HG03558 (cell line): ENCODE results near the gene NBL1.

ENCODE experiments used
- ATAC-seq: cut with Tn5 transposase; IDR thresholded peaks from one replicate; pipeline ENCODE4 v1.9.1; 2021; ENCODE audit warnings: moderate number of reproducible peaks; ENCODE audit not compliant: unreplicated experiment; ENCODE audit errors: extremely low read depth

NBL1 gene

GRCh38 chr1:19644681-19645410 lies 735 bp downstream of the NBL1 start:
- no peak for ATAC-seq

- no peak for ATAC-seq
Observed at GRCh38 chr1:19645411-19646251, 1.5 kb downstream of the NBL1 start.

- no peak for ATAC-seq
Observed at GRCh38 chr1:19646377-19647319, 2.5 kb downstream of the NBL1 start.

- no peak for ATAC-seq
Observed at GRCh38 chr1:19647643-19648042, 3.5 kb downstream of the NBL1 start.

DNA sequence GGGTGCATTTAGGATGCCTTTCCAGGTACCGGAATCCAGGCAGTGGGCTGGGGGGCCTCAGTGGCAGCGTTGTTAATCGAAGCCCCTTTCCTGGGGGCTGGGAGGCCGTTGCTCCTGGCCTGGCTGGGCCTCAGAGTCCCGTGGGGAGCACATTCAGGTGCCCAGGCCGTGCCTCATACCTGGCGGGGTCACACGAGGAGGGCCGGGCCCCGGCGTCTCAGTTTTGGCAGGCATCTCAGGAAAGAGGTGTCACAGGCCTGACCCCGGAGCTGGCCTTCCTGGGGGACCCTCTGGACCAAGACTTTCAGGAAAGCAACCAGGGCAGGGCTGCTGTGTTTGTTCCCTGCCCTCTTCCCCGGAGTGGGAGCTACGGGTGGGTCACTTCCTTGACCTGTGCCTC lies 4.1 kb downstream of the NBL1 start:
- ATAC-seq: no peak

DNA sequence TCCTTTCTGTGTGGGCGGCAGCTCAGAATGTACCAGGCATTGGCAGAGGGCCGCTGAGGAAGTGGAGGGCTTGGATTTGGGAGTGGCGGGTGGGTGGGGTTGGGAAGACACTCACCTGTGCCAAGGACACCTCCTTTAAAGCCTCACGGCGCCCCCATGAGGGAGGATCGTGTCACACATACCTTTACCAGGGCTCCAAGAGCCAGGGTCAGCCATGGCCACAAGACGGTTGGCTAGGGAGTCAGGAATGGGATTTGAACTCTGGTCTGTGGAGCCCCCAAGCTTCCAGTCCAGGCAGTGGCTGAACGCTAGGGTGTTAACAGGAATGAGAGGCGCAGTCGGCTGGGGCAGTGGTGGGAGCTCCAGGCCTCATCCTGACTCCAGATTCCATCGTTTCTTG lies 4.6 kb downstream of the NBL1 start:
- no peak for ATAC-seq

GRCh38 chr1:19650416-19651140 lies 6.5 kb downstream of the NBL1 start:
- no peak for ATAC-seq

- no peak for ATAC-seq
Observed at GRCh38 chr1:19651141-19651737, 7.1 kb downstream of the NBL1 start.

DNA sequence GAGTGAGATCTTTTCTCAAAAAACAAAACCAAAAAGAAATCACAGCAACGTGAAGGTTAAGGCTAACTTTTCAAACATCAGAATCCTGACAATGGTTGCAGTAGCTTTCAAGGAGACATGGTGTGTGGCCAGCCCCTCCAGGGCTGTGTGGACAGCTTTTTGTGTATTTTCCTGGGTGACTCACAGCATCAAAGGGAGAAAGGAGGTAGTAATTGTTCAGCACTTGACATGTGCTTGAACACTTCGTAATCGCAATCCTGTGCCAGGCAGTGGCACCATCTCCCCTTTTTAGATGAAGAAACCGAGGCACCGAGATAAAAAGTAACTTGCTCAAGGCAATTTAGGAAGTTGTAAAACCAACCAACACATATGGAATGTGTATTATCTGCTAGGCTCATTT lies 10.3 kb downstream of the NBL1 start:
- ATAC-seq: no peak

GRCh38 chr1:19654886-19655717 lies 11.0 kb downstream of the NBL1 start:
- ATAC-seq: no peak

DNA sequence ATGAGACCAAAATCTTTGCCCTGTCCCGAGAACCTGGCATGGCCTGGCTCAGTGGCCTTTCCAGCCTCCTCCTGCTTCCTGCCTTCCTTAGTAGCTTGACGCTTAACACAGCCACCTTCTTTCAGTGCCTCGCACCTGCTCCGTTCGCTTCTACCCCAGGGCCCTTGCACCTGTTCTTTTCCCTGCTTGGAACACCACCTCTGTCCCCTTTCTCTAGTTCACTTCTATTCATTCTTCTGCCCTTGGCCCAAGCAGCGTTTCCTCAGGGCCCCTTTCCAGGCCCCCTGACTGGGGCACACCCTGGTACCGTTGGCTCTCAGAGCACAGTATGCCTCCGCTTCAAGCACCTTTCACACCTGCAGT lies 11.6 kb downstream of the NBL1 start:
- no peak for ATAC-seq

GRCh38 chr1:19656134-19656779 lies 12.1 kb downstream of the NBL1 start:
- ATAC-seq: no peak

DNA sequence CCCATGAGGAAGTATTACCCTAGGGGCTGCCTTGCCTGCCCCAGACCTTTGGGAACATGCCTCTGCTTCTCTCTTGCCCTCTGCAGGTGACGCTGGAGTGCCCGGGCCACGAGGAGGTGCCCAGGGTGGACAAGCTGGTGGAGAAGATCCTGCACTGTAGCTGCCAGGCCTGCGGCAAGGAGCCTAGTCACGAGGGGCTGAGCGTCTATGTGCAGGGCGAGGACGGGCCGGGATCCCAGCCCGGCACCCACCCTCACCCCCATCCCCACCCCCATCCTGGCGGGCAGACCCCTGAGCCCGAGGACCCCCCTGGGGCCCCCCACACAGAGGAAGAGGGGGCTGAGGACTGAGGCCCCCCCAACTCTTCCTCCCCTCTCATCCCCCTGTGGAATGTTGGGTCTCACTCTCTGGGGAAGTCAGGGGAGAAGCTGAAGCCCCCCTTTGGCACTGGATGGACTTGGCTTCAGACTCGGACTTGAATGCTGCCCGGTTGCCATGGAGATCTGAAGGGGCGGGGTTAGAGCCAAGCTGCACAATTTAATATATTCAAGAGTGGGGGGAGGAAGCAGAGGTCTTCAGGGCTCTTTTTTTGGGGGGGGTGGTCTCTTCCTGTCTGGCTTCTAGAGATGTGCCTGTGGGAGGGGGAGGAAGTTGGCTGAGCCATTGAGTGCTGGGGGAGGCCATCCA lies 12.8 kb downstream of the NBL1 start:
- ATAC-seq: no peak

- ATAC-seq: no peak
Observed at GRCh38 chr1:19657511-19657910, 13.4 kb downstream of the NBL1 start.

DNA sequence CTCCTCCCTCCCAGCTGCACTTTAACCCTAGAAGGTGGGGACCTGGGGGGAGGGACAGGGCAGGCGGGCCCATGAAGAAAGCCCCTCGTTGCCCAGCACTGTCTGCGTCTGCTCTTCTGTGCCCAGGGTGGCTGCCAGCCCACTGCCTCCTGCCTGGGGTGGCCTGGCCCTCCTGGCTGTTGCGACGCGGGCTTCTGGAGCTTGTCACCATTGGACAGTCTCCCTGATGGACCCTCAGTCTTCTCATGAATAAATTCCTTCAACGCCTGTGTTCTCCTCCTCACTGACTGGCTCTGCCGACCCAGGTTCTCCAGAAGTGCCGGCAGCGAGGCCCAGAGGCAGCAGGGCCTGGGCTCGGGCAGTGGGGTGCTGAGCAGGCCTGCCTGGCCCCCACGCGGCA lies 14.1 kb downstream of the NBL1 start:
- ATAC-seq: no peak

- no peak for ATAC-seq
Observed at GRCh38 chr1:19661721-19662228, 17.7 kb downstream of the NBL1 start.

GRCh38 chr1:19662313-19662712 lies 18.2 kb downstream of the NBL1 start:
- no peak for ATAC-seq
